Stomach (tissue), 4 donors: Measurements from ENCODE around the gene LRIG1.

Source experiments
- CTCF ChIP-seq, 7 experiments: fragments of 450-650 bp in 4 of 7; fragments of 200-600 bp in 3 of 7; sonication (generic) in 3 of 7; IDR thresholded peaks; one replicate each; pipeline ENCODE4 v1.5.1; 2016 to 2019; ENCODE audit warnings: antibody characterized with exemption in 7 of 7, control low read depth in 2 of 7, mild to moderate bottlenecking in 1 of 7
- POLR2AphosphoS5 ChIP-seq, 3 donors: sonication (generic); formaldehyde crosslinking; IDR thresholded peaks; one replicate each; pipeline ENCODE4 v1.6.1; 2016; ENCODE audit warnings: antibody characterized with exemption in 3 of 3

GRCh38 chr3:66403323-66403990 lies 97.4 kb downstream of the LRIG1 start:
- TF ChIP-seq CTCF (IDR thresholded peaks at IDR 0.05) (no peak), POLR2AphosphoS5 (IDR thresholded peaks at IDR 0.05) (no peak)
